ENCODE results near the gene RASSF8. TPM values are rescaled to one million over a fixed set of nuclear protein-coding genes. Genes with fewer than 3 reads are reported as not detected.

Gene RASSF8
- total RNA-seq, 1 donor from 2014 or later = 33.7 TPM

DNA sequence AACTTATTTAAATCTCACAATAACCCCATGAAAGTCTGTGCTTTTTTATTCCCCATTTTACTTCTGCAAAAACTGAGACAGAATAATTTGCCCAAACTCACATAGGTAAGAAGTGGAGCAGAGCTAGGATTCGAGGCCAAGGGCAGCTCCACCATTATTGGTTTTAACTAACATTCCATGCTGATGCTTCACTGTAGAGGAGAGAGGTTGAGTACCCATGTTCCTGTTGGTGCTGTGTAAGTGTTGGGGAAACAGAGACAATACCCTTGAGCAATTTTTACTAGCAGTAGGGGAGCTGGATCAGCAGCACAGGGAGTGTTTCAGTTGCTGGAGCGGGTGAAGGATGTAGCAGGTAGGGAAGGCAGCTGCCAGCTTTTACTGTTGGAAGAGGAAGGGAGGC, 21.1 kb downstream of the RASSF8 start:
- Histone ChIP-seq H3K9me3 (replicated peaks) (no peaks in the 10 kb centered on the region), H3K4me3 (no peak overlapping the region), H3K27me3 (ENCODE audit: low read depth) (no peaks in the 10 kb centered on the region), H3K27ac (replicated peaks) (no peak overlapping the region), H3K36me3 (no peaks in the 10 kb centered on the region), H3K4me1 (peaks cover 53% of the 10 kb centered on the region)
- no peak for DNase-seq
- TF ChIP-seq, protein P1, sequence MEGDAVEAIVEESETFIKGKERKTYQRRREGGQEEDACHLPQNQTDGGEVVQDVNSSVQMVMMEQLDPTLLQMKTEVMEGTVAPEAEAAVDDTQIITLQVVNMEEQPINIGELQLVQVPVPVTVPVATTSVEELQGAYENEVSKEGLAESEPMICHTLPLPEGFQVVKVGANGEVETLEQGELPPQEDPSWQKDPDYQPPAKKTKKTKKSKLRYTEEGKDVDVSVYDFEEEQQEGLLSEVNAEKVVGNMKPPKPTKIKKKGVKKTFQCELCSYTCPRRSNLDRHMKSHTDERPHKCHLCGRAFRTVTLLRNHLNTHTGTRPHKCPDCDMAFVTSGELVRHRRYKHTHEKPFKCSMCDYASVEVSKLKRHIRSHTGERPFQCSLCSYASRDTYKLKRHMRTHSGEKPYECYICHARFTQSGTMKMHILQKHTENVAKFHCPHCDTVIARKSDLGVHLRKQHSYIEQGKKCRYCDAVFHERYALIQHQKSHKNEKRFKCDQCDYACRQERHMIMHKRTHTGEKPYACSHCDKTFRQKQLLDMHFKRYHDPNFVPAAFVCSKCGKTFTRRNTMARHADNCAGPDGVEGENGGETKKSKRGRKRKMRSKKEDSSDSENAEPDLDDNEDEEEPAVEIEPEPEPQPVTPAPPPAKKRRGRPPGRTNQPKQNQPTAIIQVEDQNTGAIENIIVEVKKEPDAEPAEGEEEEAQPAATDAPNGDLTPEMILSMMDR (IDR thresholded peaks at IDR 0.05; ENCODE audit: borderline replicate concordance) = no peak
- intact Hi-C loops (cut with micrococcal nuclease) = no loop called here

DNA sequence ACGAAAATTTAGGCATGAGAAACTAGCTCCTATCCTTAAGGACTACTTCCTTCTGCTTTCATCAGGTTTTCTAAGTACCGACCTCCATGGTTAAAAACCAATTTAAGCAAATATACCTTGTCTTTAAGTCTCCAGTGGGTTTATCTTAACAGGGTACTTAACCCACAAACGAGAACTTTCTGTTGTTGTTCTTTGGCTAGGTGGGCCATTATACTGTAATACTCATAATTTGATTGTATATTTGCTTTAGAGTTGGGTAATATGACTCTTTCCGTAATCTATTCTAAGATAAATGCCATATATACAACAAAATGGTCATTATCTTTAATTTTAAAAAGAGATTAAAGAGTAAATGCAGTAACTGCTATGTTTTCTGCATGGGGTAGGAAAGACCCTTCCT, 21.6 kb downstream of the RASSF8 start:
- H3K9me3 ChIP-seq (replicated peaks) = no peaks in the 10 kb centered on the region
- H3K27me3 ChIP-seq (ENCODE audit: low read depth) = no peaks in the 10 kb centered on the region
- H3K36me3 ChIP-seq = no peaks in the 10 kb centered on the region
- TF ChIP-seq, protein P1 (IDR thresholded peaks at IDR 0.05; ENCODE audit: borderline replicate concordance) = no peak
- H3K4me3 ChIP-seq = no peak overlapping the region
- no peak overlapping the region for H3K27ac ChIP-seq (replicated peaks)
- peaks cover 49% of the 10 kb centered on the region for H3K4me1 ChIP-seq
- intact Hi-C loops (cut with micrococcal nuclease) = no loop called here
- no peak for DNase-seq

DNA sequence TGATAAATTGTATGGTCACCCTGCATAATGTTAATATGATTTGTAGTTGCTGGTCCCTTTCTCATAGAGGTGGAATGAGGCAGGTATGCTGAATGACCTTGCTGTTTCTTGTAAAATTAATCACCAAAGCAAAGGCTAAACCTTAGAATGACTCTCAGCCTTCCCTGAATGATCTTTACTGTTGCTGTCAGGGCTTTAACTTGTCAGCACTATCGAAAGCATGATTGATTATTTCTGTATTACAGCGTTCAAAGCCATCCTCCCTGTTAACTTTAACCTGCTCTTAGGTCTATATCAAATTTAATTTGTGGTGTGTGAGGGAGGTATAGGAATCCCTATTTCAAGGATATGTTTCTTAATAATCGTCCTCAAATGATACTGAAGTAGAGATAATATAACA, 23.1 kb downstream of the RASSF8 start:
- H3K36me3 ChIP-seq = no peaks in the 10 kb centered on the region
- H3K4me3 ChIP-seq = no peak overlapping the region
- H3K27me3 ChIP-seq (ENCODE audit: low read depth) = no peaks in the 10 kb centered on the region
- peaks cover 54% of the 10 kb centered on the region for H3K4me1 ChIP-seq
- no peak for DNase-seq
- no peaks in the 10 kb centered on the region for H3K9me3 ChIP-seq (replicated peaks)
- H3K27ac ChIP-seq (replicated peaks) = no peak overlapping the region
- TF ChIP-seq, protein P1 (IDR thresholded peaks at IDR 0.05; ENCODE audit: borderline replicate concordance) = no peak
- intact Hi-C loops (cut with micrococcal nuclease) = no loop called here

DNA sequence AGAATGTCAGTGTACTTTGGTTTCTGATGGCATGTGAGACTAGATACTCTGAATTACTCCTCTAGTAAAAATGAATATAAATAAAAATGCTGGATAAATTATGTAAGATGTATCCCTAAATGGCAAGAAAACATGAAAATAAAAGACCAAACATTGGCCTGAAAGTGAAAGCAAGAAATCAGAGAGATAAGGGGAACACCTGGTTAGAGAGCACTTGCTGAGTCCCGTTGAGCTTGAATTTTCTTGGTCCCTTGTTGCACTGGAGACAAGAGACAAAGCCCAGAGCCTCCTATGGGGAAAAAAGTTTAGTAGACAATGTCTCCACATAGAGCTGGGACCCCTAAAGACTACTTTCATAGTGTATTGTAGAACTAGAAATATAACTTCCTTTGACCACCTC, 23.9 kb downstream of the RASSF8 start:
- H3K27me3 ChIP-seq (ENCODE audit: low read depth) = no peaks in the 10 kb centered on the region
- no peaks in the 10 kb centered on the region for H3K9me3 ChIP-seq (replicated peaks)
- H3K4me3 ChIP-seq = no peak overlapping the region
- H3K27ac ChIP-seq (replicated peaks) = no peak overlapping the region
- peaks cover 51% of the 10 kb centered on the region for H3K4me1 ChIP-seq
- no peak for DNase-seq
- no peaks in the 10 kb centered on the region for H3K36me3 ChIP-seq
- intact Hi-C loops (cut with micrococcal nuclease) = no loop called here
- TF ChIP-seq, protein P1 (IDR thresholded peaks at IDR 0.05; ENCODE audit: borderline replicate concordance) = no peak

DNA sequence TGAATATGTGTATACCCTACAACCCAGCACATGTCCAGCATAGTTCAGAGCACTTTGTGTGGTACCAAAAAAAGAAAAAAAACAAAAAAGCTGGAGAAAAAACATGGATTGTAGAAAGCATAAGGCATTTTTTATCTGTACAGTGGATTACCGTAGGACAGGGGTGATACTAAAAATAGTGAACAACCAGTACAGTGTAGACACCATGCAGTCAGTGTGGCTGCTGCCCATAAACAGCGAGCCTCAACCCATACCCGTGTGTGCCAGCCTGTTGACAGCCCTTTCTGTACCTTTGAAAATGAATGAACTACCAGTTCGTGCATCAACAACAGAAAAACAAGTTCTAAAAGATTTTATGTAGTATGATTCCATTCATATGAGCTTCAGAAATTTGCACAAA, 25.1 kb downstream of the RASSF8 start:
- Histone ChIP-seq H3K4me1 (peaks cover 46% of the 10 kb centered on the region), H3K36me3 (no peaks in the 10 kb centered on the region), H3K4me3 (no peak overlapping the region), H3K27me3 (ENCODE audit: low read depth) (no peaks in the 10 kb centered on the region), H3K27ac (replicated peaks) (no peak overlapping the region), H3K9me3 (replicated peaks) (no peaks in the 10 kb centered on the region)
- TF ChIP-seq, protein P1 (IDR thresholded peaks at IDR 0.05; ENCODE audit: borderline replicate concordance) = no peak
- intact Hi-C loops (cut with micrococcal nuclease) = no loop called here
- no peak for DNase-seq

DNA sequence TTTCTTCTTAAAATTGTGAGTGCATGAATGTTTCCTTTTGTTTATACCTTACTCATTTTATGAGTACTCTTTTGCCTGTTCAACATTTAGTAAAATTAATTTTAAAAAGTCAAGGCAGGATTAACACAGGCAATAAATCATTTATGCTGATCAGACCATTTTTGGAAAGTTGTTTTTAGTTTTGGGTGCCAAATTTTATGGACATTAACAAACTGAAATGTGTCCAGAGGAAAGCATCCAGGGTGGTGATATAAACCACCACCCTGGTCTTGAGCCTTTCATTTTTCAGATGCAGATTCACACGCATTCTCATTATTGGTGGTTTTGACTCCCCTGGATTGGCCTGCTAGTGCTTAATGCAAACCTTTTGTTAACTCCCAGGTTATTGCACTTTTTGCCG, 26.3 kb downstream of the RASSF8 start:
- Histone ChIP-seq H3K36me3 (no peaks in the 10 kb centered on the region), H3K27me3 (ENCODE audit: low read depth) (no peaks in the 10 kb centered on the region), H3K4me1 (peaks cover 42% of the 10 kb centered on the region), H3K27ac (replicated peaks) (no peak overlapping the region), H3K9me3 (replicated peaks) (no peaks in the 10 kb centered on the region), H3K4me3 (no peak overlapping the region)
- intact Hi-C loops (cut with micrococcal nuclease) = no loop called here
- DNase-seq = no peak
- TF ChIP-seq, protein P1 (IDR thresholded peaks at IDR 0.05; ENCODE audit: borderline replicate concordance) = no peak

All from left ventricle myocardium inferior (tissue), 1 donor.